T-helper 2 cell treated with Interferon-gamma antibody and Interleukin-4, amounts not matched to agents 5 μg/mL and 100 μg/mL, for 36 hours (primary cell): ENCODE data around the gene MAN1A2.

Source experiments
- DNase-seq: peaks from one replicate; pipeline ENCODE4 v3.0.0; 2021; ENCODE audit warnings: low spot score
- H3K27ac Mint-ChIP-seq: one replicate; pipeline ENCODE4 v1.8.0; 2021; ENCODE audit warnings: mild to moderate bottlenecking, mixed read lengths
- H3K27me3 Mint-ChIP-seq: one replicate; pipeline ENCODE4 v1.8.0; 2021; ENCODE audit warnings: low read depth, mixed read lengths
- H3K36me3 Mint-ChIP-seq: one replicate; pipeline ENCODE4 v1.8.0; 2021; ENCODE audit warnings: low read depth, mixed read lengths
- H3K4me1 Mint-ChIP-seq: one replicate; pipeline ENCODE4 v1.8.0; 2021; ENCODE audit warnings: low read depth, mixed read lengths
- H3K4me3 Mint-ChIP-seq: one replicate; pipeline ENCODE4 v1.8.0; 2022; ENCODE audit warnings: mild to moderate bottlenecking, moderate library complexity, mixed read lengths
- H3K9me3 Mint-ChIP-seq: one replicate; pipeline ENCODE4 v1.8.0; 2021; ENCODE audit warnings: mixed read lengths

MAN1A2 gene

DNA sequence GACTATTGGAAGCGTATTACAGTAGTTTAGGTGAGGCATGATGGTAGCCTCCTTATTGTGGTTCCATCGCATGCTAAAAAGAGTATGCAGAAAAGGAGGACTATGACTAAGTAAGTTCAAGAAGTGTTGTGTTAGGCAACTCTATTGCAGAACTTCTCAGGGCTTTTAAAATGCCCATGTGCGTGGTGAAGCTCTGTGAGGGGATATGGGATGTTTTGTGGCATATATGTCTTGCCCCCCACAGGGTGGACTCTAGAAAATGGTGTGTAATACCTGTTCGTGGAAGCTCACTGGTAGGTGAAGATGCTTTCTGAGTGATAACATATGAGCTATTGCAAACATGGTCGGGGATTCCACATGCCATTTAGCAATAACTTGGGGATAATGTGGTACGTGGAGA lies 31.7 kb downstream of the MAN1A2 start:
- peaks cover 20% of the 10 kb centered on the region for H3K36me3 Mint-ChIP-seq
- H3K9me3 Mint-ChIP-seq: peaks cover 19% of the 10 kb centered on the region
- peaks cover 6% of the 10 kb centered on the region for H3K4me1 Mint-ChIP-seq
- H3K4me3 Mint-ChIP-seq: no peak overlapping the region
- H3K27me3 Mint-ChIP-seq: no peaks in the 10 kb centered on the region
- no peak overlapping the region for H3K27ac Mint-ChIP-seq
- no peak for DNase-seq

DNA sequence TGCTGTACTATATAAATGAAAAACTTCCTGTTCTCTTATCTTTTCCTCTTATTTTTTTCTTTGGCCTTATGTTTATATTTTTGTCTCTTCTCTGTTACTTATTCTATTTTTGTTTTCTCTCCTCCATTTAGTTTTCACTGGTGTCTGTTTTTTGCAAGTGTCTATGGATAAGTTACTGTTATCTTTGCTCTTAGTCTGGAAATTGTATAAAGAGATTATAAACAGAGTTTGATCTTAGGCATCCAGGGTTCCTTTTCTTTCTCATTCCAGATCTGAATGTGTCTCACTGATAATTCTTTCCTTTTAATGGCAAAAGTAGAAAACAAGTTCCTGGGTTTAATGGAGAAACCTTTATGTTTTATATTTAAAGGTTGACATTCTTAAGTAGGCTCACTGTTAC lies 34.5 kb downstream of the MAN1A2 start:
- DNase-seq: no peak
- Mint-ChIP-seq H3K36me3 (peaks cover 38% of the 10 kb centered on the region), H3K9me3 (peaks cover 23% of the 10 kb centered on the region), H3K27me3 (no peaks in the 10 kb centered on the region), H3K27ac (no peak overlapping the region), H3K4me3 (no peak overlapping the region), H3K4me1 (peaks cover 4% of the 10 kb centered on the region)

DNA sequence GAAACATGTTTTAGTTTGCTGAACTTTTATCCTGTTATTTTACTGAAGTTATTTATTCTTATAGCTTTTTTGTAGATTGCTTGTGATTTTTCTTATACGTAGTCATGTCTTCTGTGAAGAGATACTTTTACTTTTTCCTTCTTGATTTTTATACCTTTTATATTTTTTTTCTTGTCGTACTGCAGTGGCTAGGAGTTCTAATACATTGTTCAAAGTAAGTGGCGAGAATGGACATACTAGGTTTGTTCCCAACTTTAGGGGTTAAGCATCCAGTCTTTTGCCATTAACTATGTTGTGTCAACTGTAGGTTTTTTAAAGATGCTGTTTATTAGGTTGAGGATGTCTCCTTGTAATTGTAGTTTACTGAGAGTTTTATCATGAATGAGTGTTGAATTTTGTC lies 36.3 kb downstream of the MAN1A2 start:
- no peak overlapping the region for H3K4me3 Mint-ChIP-seq
- no peaks in the 10 kb centered on the region for H3K27me3 Mint-ChIP-seq
- H3K27ac Mint-ChIP-seq: no peak overlapping the region
- peaks cover 19% of the 10 kb centered on the region for H3K9me3 Mint-ChIP-seq
- no peak for DNase-seq
- peaks cover 43% of the 10 kb centered on the region for H3K36me3 Mint-ChIP-seq
- peaks cover 3% of the 10 kb centered on the region for H3K4me1 Mint-ChIP-seq

DNA sequence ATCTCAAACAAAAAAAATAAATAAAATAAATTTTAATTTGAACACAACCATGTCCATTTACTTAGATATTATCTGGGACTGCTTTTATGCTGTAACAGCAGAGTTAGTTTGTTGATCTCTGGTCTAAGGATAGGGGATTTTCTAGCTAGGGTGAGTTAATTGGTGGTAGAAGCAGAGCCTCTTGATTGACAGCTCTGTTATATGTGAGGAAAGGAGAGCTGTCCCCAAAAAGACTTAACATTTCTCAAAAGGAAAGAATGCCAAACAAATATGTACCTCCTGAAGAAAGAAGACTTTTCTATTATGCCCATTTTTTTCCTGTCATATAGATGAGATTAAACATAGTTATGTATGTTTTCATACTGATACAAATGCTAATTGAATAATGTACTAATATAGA lies 37.8 kb downstream of the MAN1A2 start:
- Mint-ChIP-seq H3K27ac (no peak overlapping the region), H3K36me3 (peaks cover 47% of the 10 kb centered on the region)

DNA sequence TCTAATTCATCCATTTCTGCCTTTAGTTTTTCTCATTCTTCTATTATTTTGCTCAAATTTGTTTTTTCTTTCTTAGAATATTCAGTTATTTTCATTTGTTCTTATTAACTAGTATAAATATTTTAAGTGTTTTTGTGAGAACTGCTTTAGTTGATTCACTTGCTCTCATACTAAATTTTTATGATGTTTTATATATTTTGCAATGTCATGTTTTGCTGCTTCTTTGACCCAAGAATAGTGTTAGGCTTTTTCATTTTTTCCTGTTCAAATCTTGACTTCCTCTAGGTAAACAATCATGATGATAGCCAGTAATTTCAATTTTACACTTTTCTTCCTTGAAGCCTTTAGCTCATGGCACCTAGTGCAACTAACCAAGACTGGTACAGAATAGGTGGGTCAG lies 45.2 kb downstream of the MAN1A2 start:
- Mint-ChIP-seq H3K4me1 (peaks cover 1% of the 10 kb centered on the region), H3K36me3 (peaks cover 48% of the 10 kb centered on the region)

More for the DNA sequence above, 37.8 kb downstream of the MAN1A2 start:
- no peaks in the 10 kb centered on the region for H3K27me3 Mint-ChIP-seq
- DNase-seq: no peak
- peaks cover 19% of the 10 kb centered on the region for H3K9me3 Mint-ChIP-seq
- H3K4me3 Mint-ChIP-seq: no peak overlapping the region
- peaks cover 3% of the 10 kb centered on the region for H3K4me1 Mint-ChIP-seq

DNA sequence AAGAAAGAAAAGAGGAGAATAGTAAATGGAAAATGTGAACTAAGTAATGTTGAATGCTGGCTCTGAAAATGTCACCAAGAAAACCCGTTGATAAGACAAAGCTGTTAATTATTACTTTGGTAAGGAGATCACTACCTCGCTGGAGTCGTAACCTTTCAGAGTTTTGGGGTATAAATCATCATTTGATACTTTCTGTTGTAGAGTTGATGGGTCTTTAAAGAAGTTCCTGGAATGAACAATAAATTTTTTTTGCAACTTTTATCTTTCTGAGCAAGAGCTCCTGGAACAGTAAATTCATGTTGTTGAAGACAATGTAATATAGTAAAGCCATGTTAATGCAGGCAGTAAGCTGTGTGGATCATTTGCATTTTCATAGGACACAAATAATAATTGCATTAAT lies 46.2 kb downstream of the MAN1A2 start:
- Mint-ChIP-seq H3K36me3 (peaks cover 43% of the 10 kb centered on the region), H3K27ac (no peak overlapping the region), H3K4me1 (peaks cover 1% of the 10 kb centered on the region), H3K27me3 (no peaks in the 10 kb centered on the region), H3K9me3 (no peaks in the 10 kb centered on the region), H3K4me3 (no peak overlapping the region)
- no peak for DNase-seq

More for the DNA sequence above, 45.2 kb downstream of the MAN1A2 start:
- DNase-seq: no peak
- Mint-ChIP-seq H3K9me3 (no peaks in the 10 kb centered on the region), H3K27ac (no peak overlapping the region), H3K4me3 (no peak overlapping the region), H3K27me3 (no peaks in the 10 kb centered on the region)

DNA sequence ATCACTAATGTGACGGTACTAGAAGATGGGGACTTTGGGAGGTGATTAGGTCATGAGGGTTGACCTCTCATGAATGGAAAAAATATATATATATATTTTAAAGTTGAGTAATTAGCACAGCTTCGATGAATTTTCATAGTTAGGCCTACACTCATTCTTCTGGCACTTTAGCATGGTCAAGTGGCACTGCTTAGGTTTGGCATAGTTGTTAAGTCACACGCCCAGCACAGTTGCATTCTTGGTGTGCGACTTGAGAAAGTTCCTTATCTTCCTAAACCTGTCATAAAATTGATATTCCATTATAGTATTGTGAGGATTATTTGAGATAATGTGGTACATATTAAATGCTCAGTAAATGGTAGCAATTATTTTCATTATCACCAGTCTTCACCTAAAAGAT lies 47.7 kb downstream of the MAN1A2 start:
- H3K9me3 Mint-ChIP-seq: no peaks in the 10 kb centered on the region
- DNase-seq: no peak
- H3K27me3 Mint-ChIP-seq: no peaks in the 10 kb centered on the region
- no peak overlapping the region for H3K4me3 Mint-ChIP-seq
- peaks cover 1% of the 10 kb centered on the region for H3K4me1 Mint-ChIP-seq
- no peak overlapping the region for H3K27ac Mint-ChIP-seq
- peaks cover 42% of the 10 kb centered on the region for H3K36me3 Mint-ChIP-seq

DNA sequence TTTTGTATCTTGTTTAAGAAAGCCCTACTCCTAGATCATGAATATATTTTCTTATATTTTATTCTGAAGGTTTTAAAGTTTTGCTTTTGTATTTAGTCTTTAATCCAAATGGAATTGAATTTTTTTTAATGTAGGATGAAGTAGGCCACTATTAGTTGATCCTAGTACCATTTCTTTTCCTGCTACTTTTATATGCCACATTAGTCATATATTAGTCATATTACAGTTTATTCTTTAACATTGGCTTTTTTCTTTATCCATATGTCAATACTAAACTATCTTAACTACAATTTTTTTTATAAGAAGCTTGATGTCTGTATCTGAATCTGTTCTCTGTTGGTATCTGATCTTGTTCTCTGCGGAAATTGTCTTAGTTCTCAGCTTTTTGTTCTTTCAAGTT lies 48.8 kb downstream of the MAN1A2 start:
- H3K4me1 Mint-ChIP-seq: peaks cover 1% of the 10 kb centered on the region
- H3K4me3 Mint-ChIP-seq: no peak overlapping the region
- H3K27me3 Mint-ChIP-seq: no peaks in the 10 kb centered on the region
- H3K27ac Mint-ChIP-seq: no peak overlapping the region
- no peak for DNase-seq
- peaks cover 40% of the 10 kb centered on the region for H3K36me3 Mint-ChIP-seq
- H3K9me3 Mint-ChIP-seq: no peaks in the 10 kb centered on the region

DNA sequence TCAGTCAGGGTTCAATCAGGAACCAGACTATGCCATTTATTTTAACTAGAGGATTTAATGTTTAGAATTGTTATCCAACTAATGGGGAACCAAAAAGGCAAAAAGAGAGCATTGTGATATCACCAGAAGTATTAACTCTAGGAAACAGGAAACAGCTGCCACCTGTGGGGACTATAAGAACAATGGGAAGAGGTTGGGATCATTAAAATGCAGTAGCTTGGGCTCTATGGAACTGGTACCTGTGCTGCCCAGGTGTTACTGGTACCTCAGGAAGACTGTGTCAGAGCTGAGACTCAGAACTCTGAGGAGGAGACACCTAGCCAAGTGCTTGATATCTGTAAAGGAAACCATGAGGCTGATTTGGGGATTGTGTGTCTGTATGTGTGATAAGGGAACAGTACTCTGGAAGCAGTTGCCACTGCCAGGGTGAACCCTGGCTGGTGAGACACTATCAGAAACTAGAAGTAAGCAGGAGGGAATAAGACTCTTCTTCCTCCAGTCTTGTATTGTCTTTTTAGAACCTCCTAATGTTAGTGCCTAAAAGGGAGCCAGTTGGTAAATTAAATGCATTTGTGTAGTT lies 49.4 kb downstream of the MAN1A2 start:
- H3K27ac Mint-ChIP-seq: no peak overlapping the region
- peaks cover 38% of the 10 kb centered on the region for H3K36me3 Mint-ChIP-seq
- H3K9me3 Mint-ChIP-seq: no peaks in the 10 kb centered on the region
- H3K27me3 Mint-ChIP-seq: no peaks in the 10 kb centered on the region
- peaks cover 1% of the 10 kb centered on the region for H3K4me1 Mint-ChIP-seq
- H3K4me3 Mint-ChIP-seq: no peak overlapping the region
- no peak for DNase-seq

DNA sequence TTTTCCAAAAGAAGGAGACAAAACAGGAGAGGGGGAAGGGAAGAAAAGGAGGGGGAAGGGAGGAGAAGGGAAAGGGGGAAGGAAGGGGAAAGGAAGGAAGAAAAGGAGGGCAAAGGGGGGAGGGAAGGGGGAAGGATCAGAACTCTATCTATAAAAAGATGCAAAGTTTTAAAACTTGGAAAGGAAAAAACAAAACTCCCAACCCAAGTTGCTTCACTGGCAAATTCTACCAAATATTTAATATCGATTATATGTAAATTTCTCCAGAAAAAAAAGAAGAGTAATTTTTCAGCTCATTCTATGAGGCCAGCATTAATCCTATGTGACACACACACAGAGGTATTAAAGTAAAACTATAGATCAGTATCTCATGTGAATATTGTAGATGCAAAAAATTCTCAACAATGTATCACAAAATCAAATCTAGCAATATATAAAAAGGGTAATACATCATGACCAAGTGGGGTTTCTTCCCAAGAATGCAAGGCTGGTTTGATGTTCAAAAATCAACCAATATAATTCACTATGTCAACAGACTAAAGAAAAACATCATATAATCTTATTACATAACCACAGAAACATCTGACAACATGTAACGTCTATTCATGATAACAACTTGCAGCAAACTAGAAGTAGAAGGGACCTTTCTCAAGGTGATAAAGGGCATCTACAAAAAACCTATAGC lies 57.9 kb downstream of the MAN1A2 start:
- peaks cover 25% of the 10 kb centered on the region for H3K9me3 Mint-ChIP-seq
- DNase-seq: no peak
- H3K36me3 Mint-ChIP-seq: peaks cover 24% of the 10 kb centered on the region
- no peaks in the 10 kb centered on the region for H3K27me3 Mint-ChIP-seq
- H3K4me3 Mint-ChIP-seq: no peak overlapping the region
- no peak overlapping the region for H3K27ac Mint-ChIP-seq
- H3K4me1 Mint-ChIP-seq: no peaks in the 10 kb centered on the region

DNA sequence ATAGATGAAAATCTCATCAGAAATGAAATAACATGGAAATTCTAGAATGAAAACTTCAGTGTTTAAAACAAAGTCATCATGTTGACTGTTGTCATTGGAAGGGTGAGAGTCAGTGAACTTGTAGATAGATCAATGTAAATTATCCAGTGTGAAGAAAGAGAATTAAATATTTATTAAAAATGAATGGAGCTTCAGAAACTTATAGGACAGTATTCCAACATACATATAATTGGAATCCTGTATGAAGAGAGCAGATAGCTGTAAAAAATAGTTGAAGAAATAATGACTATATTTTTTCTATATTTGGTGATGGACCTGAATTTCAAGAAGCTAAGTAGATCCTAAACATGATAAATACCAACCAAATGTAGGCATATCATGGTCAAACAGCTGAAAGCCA lies 60.0 kb downstream of the MAN1A2 start:
- no peak overlapping the region for H3K4me3 Mint-ChIP-seq
- no peak for DNase-seq

DNA sequence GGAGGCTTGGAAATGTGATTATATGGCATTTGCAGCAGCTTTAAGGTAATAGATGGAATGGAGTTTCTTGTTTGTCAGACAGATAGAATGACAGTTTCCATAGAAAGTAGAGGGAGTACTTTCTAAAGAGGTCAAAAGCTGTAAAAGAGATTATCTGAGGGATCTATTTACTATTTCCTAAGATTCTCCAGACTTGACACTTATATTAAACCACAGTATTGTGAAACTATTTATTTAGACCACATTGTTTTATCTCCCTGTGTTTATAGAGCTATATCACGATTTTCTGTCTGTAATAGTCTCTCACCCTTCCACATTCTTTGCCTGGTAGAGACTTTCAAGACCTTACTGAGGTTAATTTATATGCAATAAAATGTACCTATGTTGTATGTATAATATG lies 66.7 kb downstream of the MAN1A2 start:
- no peaks in the 10 kb centered on the region for H3K36me3 Mint-ChIP-seq
- no peaks in the 10 kb centered on the region for H3K4me1 Mint-ChIP-seq
- no peak overlapping the region for H3K27ac Mint-ChIP-seq
- DNase-seq: no peak
- H3K4me3 Mint-ChIP-seq: no peak overlapping the region
- no peaks in the 10 kb centered on the region for H3K27me3 Mint-ChIP-seq
- H3K9me3 Mint-ChIP-seq: no peaks in the 10 kb centered on the region

More for the DNA sequence above, 60.0 kb downstream of the MAN1A2 start:
- Mint-ChIP-seq H3K27ac (no peak overlapping the region), H3K4me1 (no peaks in the 10 kb centered on the region), H3K9me3 (peaks cover 25% of the 10 kb centered on the region), H3K36me3 (peaks cover 22% of the 10 kb centered on the region), H3K27me3 (no peaks in the 10 kb centered on the region)

DNA sequence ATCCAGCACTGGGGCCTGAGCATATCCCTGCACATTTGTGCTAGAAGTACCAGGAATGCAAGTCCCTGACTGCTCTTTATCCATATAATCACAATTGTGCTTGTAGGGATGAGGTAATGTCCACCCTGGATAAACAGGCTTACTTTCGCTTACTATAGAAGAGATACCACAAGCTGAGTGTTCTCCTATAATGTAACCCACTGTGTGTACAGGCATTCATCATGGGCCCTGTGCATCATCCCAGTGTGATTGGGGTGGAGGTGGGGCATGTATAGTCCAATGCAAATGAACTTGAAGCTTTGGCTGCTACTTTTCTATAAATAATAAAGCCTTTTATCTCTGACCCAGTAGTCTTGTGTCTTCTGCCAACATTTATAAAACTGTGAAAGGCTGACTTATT lies 69.3 kb downstream of the MAN1A2 start:
- Mint-ChIP-seq H3K4me1 (no peaks in the 10 kb centered on the region), H3K4me3 (no peak overlapping the region), H3K27ac (no peak overlapping the region), H3K36me3 (no peaks in the 10 kb centered on the region), H3K9me3 (no peaks in the 10 kb centered on the region), H3K27me3 (no peaks in the 10 kb centered on the region)
- no peak for DNase-seq

DNA sequence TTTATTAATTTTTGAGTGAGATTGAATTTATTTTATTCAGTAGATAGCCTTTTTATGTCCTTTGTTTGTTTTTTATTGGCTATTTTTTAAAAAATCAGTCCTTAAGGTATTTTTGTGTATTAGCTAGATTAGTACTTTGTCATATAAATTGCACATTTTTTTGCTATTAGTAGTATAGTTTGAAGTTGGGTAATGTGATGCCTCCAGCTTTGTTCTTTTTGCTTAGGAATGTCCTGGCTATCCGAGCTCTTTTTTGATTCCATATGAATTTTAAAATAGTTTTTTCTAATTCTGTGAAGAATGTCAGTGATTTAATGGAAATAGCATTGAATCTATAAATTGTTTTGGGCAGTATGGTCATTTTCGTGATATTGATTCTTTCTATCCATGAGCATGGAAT lies 80.4 kb downstream of the MAN1A2 start:
- Mint-ChIP-seq H3K9me3 (peaks cover 16% of the 10 kb centered on the region), H3K36me3 (peaks cover 45% of the 10 kb centered on the region), H3K4me1 (no peaks in the 10 kb centered on the region), H3K27me3 (no peaks in the 10 kb centered on the region), H3K4me3 (no peak overlapping the region), H3K27ac (no peak overlapping the region)
- no peak for DNase-seq

DNA sequence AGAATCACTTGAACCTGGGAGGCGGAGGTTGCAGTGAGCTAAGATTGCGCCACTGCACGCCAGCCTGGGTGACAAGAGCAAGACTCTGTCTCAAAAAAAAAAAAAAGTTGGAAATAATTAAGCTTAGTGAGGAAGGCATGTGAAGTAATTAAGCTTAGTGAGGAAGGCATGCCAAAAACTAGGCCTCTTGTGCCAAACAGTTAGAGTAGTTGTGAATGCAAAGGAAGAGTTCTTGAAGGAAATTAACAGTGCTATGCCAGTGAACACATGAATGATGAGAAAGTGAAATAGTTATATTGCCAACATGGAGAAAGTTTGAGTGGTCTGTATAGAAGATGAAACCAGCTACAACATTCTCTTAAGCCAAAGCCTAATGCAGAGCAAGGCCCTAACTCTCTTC lies 85.0 kb downstream of the MAN1A2 start:
- DNase-seq: no peak
- Mint-ChIP-seq H3K4me1 (peaks cover 7% of the 10 kb centered on the region), H3K27me3 (no peaks in the 10 kb centered on the region), H3K36me3 (peaks cover 46% of the 10 kb centered on the region), H3K9me3 (peaks cover 8% of the 10 kb centered on the region), H3K27ac (no peak overlapping the region), H3K4me3 (no peak overlapping the region)
